G401 (cell line): ENCODE results near the gene DNASE2. TPM values are rescaled to one million over a fixed set of nuclear protein-coding genes. Genes with fewer than 3 reads are reported as not detected.
A peak's percentile ranks its signal among the peaks of the same experiment; 100 is the strongest.
"Not testable (repeated sequence)": the region's sequence is repeated elsewhere in the genome, so short reads cannot be mapped to it uniquely, and the experiment has no call there.

Source experiments
- DNase-seq: peaks from one replicate; pipeline ENCODE4 v3.0.0-alpha.2; 2015; ENCODE audit warnings: low spot score
- in situ Hi-C: cut with HindIII; loops from 2 replicates; pipeline ENCODE4 v1.10.0; 2016; ENCODE audit warnings: low sequenced_read_pairs, mixed read lengths
- total RNA-seq: library from RNA; depleted of rRNA; stranded (reverse); fragments of >200 nt; shearing (Covaris generic); gene quantifications from 2 replicates; pipeline ENCODE4 v1.2.3, GENCODE V29; 2014

DNASE2 gene
- total RNA-seq, 1 experiment from 2014 or later = 68.4 TPM

DNA sequence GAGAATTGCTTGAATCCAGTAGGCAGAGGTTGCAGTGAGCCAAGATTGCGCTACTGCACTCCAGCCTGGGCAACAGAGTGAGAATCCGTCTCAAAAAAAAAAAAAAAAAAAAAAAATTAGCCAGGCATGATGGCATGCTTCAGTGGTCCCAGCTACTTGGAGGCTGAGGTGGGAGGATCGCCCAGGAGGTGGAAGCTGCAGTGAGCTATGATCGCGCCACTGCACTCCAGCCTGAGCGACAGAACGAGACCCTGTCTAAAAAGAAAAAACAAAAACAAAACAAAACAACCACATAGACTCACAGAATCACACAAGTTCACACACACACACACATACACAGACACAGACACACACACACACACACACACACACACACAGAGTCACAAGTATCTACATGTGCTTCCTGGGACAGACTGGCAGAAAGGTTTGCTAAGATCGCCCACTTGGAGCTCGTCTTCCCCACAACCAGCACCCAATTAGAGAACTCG, 9.1 kb upstream of the DNASE2 start:
- DNase-seq, in situ Hi-C loops: not testable (repeated sequence)

DNA sequence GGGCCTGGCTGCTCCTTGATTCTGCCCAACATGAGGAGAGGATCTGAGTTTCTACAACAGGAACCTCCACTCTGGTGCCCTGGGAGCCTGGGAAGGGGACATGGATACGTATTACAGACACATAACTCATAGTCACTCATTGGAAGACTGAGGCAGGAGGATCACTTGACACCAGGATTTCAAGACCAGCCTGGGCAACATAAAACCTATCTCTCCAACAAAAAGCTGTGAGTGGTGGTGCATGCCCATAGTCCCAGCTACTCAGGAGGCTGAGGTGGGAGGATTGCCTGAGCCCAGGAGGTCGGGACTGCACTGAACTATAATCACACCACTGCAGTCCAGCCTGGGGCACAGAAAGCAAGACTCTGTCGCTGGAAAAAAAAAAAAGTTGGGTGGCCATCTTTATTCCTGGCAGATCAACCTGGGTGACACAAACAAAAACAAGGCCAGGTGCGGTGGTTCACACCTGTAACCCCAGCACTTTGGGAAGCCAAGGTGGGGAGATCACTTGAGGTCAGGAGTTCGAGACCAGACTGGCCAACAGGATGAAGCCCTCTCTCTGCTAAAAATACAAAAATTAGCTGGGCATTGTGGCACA, 6.9 kb upstream of the DNASE2 start:
- in situ Hi-C loops = no loop called here
- DNase-seq = no peak

DNA sequence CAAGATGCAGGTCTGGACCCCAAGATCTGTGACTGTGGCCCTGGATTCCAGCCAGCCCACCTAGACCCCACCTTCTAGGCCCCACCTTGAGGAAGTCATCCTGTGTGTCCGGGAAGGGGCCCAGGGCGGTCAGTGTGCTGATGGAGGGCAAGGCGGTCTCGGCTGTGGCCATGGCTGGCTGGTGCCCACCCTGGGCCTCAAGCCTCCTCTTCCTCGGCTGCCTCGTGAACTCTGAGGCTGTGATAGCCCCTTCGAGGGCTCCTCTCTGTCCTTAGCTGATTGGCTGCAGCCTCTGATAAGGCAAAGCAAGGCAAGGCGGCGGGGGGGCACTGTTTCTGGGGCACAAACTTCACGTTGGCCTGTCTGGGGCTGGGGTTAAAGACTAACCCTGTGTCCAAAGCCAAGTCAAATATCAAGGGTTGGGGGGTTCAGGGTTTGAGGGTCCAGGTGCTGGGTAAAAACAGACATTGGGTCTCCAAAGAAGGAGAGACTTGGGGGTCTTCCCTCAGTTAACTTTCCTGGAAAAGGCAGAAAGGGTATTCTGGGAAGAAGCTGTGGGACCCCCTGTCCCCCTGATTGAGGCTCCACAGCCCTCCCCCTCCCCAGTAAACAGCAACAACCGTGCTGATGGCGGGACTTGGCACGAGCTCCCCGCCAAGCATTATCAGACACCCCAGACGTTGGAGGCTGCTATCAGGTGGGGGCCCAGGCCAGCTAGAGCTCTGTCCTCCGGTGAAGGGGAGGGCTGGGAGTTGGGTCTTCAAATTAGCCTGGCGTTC, 5.9 kb upstream of the DNASE2 start, which contains the start of gene KLF1:
KLF1 (minus strand) TSS at position 233 of the 779 bp plus-strand sequence; CDS start at position 172, 61 bp downstream.
- in situ Hi-C loops = no loop called here
- DNase-seq = no peak

DNA sequence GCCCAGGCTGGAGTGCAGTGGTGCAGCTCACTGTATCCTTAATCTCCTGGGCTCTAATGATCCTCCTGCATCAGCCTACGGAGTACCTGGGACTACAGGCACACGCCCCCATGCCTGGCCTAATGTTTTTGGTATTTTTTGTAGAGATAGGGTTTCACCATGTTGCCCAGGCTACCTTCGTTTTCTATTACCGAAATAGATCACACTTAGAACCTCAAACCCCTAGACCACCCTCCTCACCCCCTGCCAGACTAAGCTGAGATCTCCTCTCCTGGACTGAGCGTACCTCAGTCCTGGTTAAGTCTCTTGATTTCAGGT, 5.4 kb upstream of the DNASE2 start:
- no peak for DNase-seq

DNA sequence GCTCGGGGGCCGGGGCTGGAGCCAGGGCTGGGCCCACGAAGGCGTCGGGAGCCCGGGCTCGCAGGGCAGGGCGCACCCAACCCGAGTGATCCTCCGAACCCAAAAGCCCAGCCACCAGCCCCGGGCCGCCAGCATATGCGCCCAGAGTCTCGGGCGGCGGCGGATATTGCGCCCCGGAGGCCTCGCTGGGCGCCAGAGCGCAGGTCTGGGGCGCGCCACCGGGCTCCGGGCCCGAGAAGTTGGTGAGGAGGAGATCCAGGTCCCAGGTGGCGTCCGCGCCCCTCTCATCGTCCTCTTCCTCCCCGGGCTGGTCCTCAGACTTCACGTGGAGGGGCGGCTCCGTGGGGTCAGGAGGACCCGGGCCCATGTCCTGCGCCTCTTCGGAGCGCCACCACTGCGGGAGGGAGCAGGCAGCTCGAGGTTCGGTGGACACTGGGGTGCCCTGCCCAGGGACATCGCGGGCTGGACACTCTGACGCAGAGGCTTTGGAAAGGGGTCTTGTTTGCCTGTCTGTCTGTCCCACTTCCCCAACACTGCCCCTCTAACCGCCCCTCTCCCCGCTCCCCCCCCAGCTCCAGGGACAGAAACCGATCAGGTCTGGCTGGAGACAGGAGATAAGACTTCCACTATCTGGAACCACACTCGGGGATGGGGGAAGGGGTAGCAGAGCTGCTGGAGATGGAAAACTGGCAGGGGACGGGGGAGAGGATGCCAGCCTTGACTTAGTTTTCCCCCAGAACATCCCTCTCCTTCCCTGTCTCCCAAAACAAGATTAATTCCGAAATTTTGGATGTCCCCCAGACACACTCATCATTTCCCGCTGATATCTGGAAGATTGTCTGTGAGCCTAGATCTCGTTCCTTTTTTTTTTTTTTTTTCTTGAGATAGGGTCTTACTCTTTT, 4.8 kb upstream of the DNASE2 start:
- in situ Hi-C loops = no loop called here
- no peak for DNase-seq

More for the DNA sequence above, 5.4 kb upstream of the DNASE2 start:
- in situ Hi-C loops = no loop called here

DNA sequence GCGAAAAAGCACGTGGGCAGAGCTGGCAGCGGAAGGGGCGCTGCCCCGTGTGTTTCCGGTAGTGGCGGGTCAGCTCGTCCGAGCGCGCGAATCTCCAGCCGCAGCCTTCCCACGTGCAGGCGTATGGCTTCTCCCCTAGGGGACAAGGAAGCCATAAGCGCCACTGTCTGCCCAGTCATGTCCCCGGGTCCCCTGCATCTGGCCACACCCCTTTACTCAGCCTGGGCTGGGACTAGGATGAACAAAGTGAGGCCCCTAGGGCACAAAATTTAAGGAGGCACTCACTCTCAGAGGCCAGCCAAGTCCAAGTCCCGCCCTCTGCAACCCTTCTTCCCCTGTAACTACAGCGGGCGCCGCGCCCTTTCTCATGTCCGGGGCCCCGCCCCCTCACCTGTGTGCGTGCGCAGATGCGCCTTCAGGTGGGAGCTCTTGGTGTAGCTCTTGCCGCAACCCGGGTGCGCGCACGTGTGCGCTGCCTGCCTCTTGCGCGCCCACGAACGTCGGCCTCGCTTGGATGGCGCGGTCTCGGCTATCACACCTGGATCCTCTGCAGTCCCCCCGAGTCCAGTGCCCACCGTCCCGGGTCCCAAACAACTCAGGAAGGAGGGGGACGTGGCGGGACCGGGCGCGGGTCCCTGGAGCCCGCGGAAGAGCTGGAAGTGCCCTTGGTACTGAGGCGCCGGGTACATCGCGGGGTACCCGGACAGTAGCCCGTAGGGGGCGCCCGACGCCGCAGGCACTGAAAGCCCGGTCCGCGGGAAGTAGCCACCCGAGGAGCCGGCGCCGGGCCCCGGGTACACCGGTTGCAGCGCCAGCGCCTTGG, 3.9 kb upstream of the DNASE2 start:
- in situ Hi-C loops = no loop called here
- DNase-seq = no peak

DNA sequence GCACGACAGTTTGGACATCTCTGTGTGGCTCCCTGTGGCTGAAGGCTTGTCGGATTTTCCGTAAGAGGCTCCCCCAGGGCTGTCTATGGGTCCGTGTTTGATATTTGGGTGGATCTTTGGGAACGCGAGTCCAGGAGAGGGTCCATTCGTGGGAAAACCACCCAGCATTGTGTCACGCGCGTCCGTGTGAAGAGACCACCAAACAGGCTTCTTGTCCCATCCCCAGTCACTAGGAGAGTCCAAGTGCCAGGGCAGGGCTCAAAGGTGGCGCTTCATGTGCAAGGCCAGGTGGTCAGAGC, 3.3 kb upstream of the DNASE2 start:
- no peak for DNase-seq
- in situ Hi-C loops = no loop called here

DNA sequence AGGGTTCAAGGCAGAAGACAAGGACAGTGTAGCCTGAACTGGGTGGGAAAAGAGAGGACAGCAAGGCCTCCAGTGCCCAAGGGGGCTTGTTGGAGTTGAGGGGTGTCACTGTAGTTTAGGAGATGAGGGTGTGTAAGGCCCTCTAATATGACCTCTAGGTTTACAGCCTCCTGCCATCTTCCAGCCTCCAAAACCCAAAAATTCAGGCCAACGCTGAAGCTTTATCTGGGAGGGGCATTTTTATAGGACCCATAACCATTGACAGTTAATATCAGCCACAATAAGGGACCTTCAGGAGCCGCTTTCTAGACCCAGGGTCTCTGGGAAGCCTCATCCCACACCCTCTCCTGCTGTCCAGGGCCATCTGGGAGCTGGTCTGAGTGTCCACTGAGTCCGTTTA, 3.0 kb upstream of the DNASE2 start:
- in situ Hi-C loops = no loop called here
- DNase-seq = no peak

DNA sequence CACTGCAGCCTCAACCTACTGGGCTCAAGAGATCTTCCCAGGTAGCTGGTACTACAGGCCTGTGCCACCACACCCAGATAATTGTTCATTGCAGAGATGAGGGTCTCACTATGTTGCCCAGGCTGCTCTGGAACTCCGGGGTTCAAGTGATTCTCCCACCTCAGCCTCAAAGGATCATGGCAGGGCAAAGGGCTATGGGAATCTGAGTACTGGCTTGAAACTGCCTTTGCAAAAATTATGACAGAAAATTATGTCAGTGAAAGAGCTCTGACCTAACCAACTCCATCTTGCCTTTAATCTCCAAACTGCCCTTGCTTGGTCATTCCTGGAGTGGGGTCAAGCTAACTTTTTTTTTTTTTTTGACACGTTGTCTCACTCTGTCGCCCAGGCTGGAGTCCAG, 1.3 kb upstream of the DNASE2 start:
- no peak for DNase-seq
- in situ Hi-C loops = no loop called here

DNA sequence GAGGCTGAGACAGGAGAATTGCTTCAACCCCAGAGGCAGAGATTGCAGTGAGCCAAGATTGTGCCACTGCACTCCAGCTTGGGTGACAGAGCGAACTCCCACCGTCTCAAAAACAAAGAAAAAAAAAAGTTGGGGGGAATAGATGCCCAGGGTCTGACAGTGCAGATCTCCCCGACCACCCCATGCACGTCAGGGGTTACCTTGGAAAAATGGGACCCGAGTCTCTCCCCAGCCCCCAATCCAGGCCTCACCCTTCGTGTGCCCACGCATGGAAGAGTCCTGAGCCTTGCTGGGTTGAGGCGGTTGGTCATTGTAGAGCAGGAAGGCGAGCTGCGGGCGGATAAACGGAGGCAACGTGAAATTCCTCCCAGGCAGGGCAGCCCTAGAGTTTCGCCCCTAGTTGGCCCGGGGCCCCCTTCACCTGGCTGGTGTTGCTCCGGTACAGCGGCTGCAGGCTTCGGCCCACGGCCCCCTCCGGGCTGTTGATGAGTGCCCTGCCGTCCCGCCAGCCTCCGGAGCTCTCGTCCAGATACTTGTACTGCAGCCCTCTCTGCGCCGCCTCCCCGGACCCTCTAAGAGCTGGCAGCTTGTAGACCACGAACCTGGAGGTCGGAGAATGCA, 588 bp downstream of the DNASE2 start:
- DNase-seq = peak; percentile 67
- in situ Hi-C loops = no loop called here

DNA sequence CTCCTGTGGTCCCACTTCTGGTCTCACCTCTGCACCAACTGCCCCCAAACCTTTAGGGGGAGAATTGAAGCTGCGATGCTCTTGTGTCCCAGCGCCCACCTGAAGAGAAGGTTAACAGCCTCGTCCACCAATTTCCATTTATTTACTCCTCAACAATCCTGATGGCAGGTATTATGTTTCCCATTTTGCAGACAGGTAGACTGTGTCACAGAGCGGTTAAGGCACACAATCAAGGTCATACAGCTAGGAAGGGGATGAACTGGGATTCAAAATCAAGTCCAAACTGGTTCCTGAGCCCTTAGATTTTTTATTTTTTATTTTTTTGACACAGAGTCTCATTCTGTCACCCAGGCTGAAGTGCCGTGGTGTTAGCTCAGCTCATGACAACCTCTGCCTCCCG, 6.2 kb downstream of the DNASE2 start:
- in situ Hi-C loops = no loop called here
- no peak for DNase-seq

DNA sequence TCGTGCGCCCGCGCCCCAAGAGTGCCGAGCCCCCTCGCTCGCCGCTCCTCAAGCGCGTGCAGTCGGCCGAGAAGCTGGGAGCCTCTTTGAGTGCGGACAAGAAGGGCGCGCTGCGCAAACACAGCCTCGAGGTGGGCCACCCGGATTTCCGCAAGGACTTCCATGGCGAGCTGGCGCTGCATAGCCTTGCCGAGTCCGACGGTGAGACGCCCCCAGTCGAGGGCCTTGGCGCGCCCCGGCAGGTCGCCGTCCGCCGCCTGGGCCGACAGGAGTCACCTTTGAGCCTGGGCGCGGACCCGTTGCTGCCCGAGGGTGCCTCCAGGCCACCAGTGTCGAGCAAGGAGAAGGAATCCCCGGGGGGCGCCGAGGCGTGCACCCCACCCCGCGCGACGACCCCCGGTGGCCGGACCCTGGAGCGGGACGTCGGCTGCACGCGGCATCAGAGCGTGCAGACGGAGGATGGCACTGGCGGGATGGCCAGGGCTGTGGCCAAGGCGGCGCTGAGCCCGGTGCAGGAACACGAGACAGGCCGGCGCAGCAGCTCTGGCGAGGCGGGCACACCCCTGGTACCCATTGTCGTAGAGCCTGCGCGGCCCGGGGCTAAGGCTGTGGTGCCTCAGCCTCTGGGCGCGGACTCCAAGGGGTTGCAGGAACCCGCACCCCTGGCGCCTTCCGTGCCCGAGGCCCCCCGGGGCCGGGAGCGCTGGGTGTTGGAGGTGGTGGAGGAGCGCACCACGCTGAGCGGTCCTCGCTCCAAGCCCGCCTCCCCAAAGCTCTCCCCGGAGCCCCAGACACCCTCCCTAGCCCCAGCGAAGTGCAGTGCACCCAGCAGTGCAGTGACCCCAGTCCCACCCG, 7.1 kb downstream of the DNASE2 start:
- in situ Hi-C loops = no loop called here
- DNase-seq = no peak

DNA sequence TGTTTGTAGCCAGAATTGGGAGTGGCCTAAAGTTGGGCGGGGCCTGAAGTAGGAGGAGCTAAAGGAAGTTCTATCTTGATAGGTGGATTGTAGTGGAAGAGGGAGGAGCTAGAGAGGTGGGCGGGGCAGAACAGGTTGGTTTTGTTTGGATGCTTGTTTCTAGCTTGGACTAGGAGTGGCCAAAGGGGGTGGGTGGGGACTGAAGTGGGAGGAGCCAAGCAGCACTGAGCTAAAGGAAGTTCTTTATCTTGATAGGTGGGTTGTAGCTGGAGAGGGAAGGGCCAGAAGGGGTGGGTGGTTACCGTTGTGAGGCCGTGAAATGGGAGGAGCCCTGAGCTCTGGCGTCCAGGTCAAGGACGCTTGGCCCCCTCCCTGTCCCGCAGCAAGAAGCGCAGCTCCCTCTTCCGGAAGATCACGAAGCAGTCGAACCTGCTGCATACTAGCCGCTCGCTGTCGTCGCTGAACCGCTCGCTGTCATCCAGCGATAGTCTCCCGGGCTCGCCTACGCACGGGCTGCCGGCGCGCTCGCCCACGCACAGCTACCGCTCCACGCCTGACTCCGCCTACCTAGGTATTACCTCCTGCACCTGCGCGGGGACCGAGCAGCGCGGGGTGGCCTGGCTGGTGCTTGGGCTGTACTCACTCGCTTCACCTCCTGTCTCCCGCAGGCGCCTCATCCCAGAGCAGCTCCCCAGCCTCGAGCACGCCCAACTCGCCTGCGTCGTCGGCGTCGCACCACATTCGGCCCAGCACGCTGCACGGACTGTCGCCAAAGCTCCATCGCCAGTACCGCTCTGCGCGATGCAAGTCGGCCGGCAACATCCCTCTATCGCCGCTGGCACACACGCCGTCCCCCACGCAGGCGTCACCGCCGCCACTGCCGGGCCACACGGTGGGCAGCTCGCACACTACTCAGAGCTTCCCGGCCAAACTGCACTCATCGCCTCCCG, 8.0 kb downstream of the DNASE2 start:
- no peak for DNase-seq
- in situ Hi-C loops = no loop called here

DNA sequence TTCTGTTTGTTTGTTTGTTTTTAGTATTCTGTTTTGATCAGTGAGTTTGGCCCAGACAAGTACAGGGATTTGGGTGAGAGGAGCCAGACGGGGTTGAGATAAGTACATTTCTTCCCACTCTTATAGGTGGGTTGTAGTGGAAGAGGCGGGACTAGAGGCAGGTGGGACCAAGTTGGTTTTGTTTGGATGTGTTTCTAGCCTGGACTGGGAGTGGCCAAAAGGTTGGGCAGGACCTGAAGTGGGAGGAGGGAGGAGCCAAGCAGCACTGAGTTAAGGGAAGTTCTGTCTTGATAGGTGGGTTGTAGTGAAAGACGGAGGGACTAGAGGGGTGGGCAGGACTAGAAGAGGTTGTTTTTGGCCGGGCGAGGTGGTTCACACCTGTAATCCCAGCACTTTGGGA, 9.0 kb downstream of the DNASE2 start:
- DNase-seq = no peak
- in situ Hi-C loops = no loop called here

DNA sequence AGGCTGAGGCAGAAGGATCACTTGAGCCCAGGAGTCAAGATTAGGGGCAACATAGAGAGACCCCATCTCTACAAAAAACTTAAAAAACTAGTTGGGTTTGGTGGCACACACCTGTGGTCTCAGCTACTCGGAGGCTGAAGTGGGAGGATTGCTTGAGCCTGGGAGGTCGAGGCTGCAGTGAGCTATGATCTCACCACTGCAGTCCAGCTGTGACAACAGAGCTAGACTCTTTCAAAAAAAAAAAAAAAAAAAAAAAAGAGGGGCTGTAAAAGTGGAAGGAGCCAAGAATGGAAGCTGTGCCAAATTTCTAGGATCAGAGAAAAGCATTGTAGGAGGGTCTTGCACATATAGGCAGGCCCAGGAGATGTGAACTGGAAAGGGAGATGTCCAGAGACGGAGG, 9.6 kb downstream of the DNASE2 start:
- in situ Hi-C loops = no loop called here
- DNase-seq = no peak

DNA sequence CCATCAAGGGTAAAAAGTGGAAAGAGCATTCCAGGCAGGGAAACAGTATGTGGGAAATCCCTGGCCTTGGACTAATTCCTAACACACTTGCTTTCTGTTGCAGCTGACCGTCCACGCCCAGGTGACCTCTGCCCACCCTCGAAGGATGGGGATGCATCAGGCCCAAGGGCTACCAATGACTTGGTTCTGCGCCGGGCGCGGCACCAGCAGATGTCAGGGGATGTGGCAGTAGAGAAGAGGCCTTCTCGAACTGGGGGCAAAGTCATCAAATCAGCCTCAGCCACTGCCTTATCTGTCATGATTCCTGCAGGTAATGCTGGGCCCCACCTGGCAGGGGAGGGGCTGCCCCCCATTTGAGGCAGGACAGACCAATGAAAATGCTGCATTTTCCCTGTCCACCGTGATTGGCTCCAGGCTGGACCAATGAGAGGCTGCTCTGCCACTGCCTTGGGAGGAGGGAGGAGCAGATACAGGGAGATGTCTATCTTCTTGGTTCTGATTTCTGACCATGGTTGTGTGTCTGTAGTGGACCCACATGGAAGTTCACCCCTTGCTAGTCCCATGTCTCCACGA, 12.6 kb downstream of the DNASE2 start:
- DNase-seq = no peak
- in situ Hi-C loops = no loop called here
